ENCODE results near the gene MEGF8.
A peak's percentile ranks its signal among the peaks of the same experiment; 100 is the strongest.

Gene MEGF8

GRCh38 chr19:42282819-42283187 is 42.6 kb upstream of the MEGF8 start:
- peaks cover 13% of the 10 kb centered on the region for H3K79me2 ChIP-seq (ENCODE audit: control insufficient read depth, insufficient read depth, low read length)
- no CpG with 5 or more reads among the region's 4 CpGs for WGBS (ENCODE audit: extremely low coverage, insufficient coverage, low lambda C conversion rate)
- H3K27me3 ChIP-seq (ENCODE audit: insufficient read depth, low read length, poor library complexity), result no peaks in the 10 kb centered on the region
- peaks cover 13% of the 10 kb centered on the region for H3K4me1 ChIP-seq (ENCODE audit: control insufficient read depth, low read depth, low read length)
- no peak overlapping the region for H3K18ac ChIP-seq (ENCODE audit: low read length)
- H3K27ac ChIP-seq (ENCODE audit: low read depth, low read length), result peak overlapping the region; percentile 4
- H3K9ac ChIP-seq (ENCODE audit: low read length), result peak overlapping the region; percentile 87
- no peak for DNase-seq
- H3K4me2 ChIP-seq (ENCODE audit: low read length), result peak overlapping the region; percentile 94
- H3K4me3 ChIP-seq (ENCODE audit: low read length), result no peak overlapping the region
- peak overlapping the region; percentile 6 for H2BK5ac ChIP-seq (ENCODE audit: low read length)
- no peaks in the 10 kb centered on the region for H3K36me3 ChIP-seq (ENCODE audit: control insufficient read depth, insufficient read depth, low read length)
- H2BK15ac ChIP-seq (replicated peaks; ENCODE audit: low read depth), result no peak overlapping the region
- no peak overlapping the region for H2BK120ac ChIP-seq (ENCODE audit: low read depth, low read length)
- no peak overlapping the region for H3K4ac ChIP-seq (ENCODE audit: low read depth, low read length)
- H2AK5ac ChIP-seq (ENCODE audit: low read length), result peak overlapping the region; percentile 6
- H4K8ac ChIP-seq (ENCODE audit: low read depth, low read length), result no peak overlapping the region
- H4K5ac ChIP-seq (ENCODE audit: low read length), result no peak overlapping the region
- peaks cover 18% of the 10 kb centered on the region for H3K79me1 ChIP-seq (ENCODE audit: low read length)
- peak overlapping the region; percentile 88 for H3K56ac ChIP-seq (ENCODE audit: low read length)
- no peak overlapping the region for H3K23ac ChIP-seq (ENCODE audit: low read length)

DNA sequence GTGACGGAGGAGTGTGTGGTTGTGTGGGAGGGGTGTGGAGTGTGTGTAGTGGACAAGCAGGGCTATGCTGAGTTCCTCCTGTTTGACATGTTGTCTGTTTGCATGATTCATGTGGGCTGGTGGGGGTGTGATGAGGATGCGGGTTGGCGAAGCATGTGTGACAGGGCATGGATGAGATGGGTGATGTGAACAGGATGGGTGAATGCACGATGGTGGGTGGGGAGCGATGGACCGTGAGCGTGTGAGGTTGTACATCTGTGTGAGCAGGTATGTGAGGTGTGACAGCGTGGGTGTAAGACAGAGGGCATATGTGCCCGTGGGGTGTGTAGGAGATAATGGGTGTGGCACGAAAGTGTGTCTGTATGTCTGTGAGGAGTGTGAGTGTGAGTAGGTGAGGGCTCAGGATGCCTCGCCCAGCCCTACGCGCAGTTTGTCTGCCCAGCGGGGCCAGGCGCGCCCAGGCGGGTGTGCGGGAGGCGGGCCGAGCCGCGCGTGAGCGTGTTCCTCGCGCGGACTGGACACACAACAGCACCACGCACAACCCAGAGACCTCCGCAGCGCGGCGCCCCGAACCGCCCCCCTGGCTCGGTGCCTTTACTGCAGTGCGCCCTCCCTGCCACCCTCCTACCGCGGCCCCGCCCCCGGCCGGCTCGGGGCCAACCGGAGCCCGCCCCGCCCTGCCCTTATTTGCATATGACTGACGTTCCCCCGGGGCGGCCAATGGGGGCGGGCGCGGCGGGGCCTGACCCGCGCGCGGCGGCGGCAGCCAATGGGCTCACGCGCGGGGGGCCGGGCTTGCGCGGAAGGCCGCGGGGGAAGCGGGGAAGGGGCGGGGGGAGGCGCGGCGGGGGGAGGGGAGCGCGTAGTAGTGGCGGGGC is 42.0 kb upstream of the MEGF8 start:
- H3K9ac ChIP-seq (ENCODE audit: low read length), result peak overlapping the region; percentile 87
- H3K23ac ChIP-seq (ENCODE audit: low read length), result peak overlapping the region; percentile 85
- peak overlapping the region; percentile 94 for H3K4me2 ChIP-seq (ENCODE audit: low read length)
- DNase-seq, result peak; percentile 96
- H2BK5ac ChIP-seq (ENCODE audit: low read length), result peak overlapping the region; percentile 6
- H3K18ac ChIP-seq (ENCODE audit: low read length), result peak overlapping the region; percentile 93
- H4K8ac ChIP-seq (ENCODE audit: low read depth, low read length), result no peak overlapping the region
- H3K4me3 ChIP-seq (ENCODE audit: low read length), result peak overlapping the region; percentile 41
- peaks cover 18% of the 10 kb centered on the region for H3K79me1 ChIP-seq (ENCODE audit: low read length)
- H2BK15ac ChIP-seq (replicated peaks; ENCODE audit: low read depth), result no peak overlapping the region
- no peaks in the 10 kb centered on the region for H3K36me3 ChIP-seq (ENCODE audit: control insufficient read depth, insufficient read depth, low read length)
- H2BK120ac ChIP-seq (ENCODE audit: low read depth, low read length), result no peak overlapping the region
- H3K27ac ChIP-seq (ENCODE audit: low read depth, low read length), result peak overlapping the region; percentile 4
- peak overlapping the region; percentile 88 for H3K56ac ChIP-seq (ENCODE audit: low read length)
- H3K27me3 ChIP-seq (ENCODE audit: insufficient read depth, low read length, poor library complexity), result no peaks in the 10 kb centered on the region
- H3K4me1 ChIP-seq (ENCODE audit: control insufficient read depth, low read depth, low read length), result peaks cover 13% of the 10 kb centered on the region
- WGBS (ENCODE audit: extremely low coverage, insufficient coverage, low lambda C conversion rate), result no CpG with 5 or more reads among the region's 74 CpGs
- no peak overlapping the region for H4K5ac ChIP-seq (ENCODE audit: low read length)
- no peak overlapping the region for H3K4ac ChIP-seq (ENCODE audit: low read depth, low read length)
- H3K79me2 ChIP-seq (ENCODE audit: control insufficient read depth, insufficient read depth, low read length), result peaks cover 13% of the 10 kb centered on the region
- H2AK5ac ChIP-seq (ENCODE audit: low read length), result peak overlapping the region; percentile 6

GRCh38 chr19:42284066-42284501 is 41.4 kb upstream of the MEGF8 start:
- Histone ChIP-seq H3K4me2 (ENCODE audit: low read length) (no peak overlapping the region), H3K23ac (ENCODE audit: low read length) (no peak overlapping the region), H4K5ac (ENCODE audit: low read length) (no peak overlapping the region), H4K8ac (ENCODE audit: low read depth, low read length) (peak overlapping the region; percentile 28), H3K18ac (ENCODE audit: low read length) (peak overlapping the region; percentile 93), H2AK5ac (ENCODE audit: low read length) (no peak overlapping the region), H2BK15ac (replicated peaks; ENCODE audit: low read depth) (no peak overlapping the region), H3K56ac (ENCODE audit: low read length) (peak overlapping the region; percentile 85), H3K36me3 (ENCODE audit: control insufficient read depth, insufficient read depth, low read length) (peaks cover 4% of the 10 kb centered on the region), H3K9ac (ENCODE audit: low read length) (peak overlapping the region; percentile 82), H3K27me3 (ENCODE audit: insufficient read depth, low read length, poor library complexity) (no peaks in the 10 kb centered on the region), H3K4me1 (ENCODE audit: control insufficient read depth, low read depth, low read length) (peaks cover 13% of the 10 kb centered on the region), H3K79me2 (ENCODE audit: control insufficient read depth, insufficient read depth, low read length) (peaks cover 13% of the 10 kb centered on the region), H3K4me3 (ENCODE audit: low read length) (peak overlapping the region; percentile 42), H3K79me1 (ENCODE audit: low read length) (peaks cover 18% of the 10 kb centered on the region), H2BK120ac (ENCODE audit: low read depth, low read length) (no peak overlapping the region), H3K27ac (ENCODE audit: low read depth, low read length) (peak overlapping the region; percentile 89), H3K4ac (ENCODE audit: low read depth, low read length) (peak overlapping the region; percentile 92), H2BK5ac (ENCODE audit: low read length) (no peak overlapping the region)
- peak; percentile 70 for DNase-seq
- no CpG with 5 or more reads among the region's 76 CpGs for WGBS (ENCODE audit: extremely low coverage, insufficient coverage, low lambda C conversion rate)

DNA sequence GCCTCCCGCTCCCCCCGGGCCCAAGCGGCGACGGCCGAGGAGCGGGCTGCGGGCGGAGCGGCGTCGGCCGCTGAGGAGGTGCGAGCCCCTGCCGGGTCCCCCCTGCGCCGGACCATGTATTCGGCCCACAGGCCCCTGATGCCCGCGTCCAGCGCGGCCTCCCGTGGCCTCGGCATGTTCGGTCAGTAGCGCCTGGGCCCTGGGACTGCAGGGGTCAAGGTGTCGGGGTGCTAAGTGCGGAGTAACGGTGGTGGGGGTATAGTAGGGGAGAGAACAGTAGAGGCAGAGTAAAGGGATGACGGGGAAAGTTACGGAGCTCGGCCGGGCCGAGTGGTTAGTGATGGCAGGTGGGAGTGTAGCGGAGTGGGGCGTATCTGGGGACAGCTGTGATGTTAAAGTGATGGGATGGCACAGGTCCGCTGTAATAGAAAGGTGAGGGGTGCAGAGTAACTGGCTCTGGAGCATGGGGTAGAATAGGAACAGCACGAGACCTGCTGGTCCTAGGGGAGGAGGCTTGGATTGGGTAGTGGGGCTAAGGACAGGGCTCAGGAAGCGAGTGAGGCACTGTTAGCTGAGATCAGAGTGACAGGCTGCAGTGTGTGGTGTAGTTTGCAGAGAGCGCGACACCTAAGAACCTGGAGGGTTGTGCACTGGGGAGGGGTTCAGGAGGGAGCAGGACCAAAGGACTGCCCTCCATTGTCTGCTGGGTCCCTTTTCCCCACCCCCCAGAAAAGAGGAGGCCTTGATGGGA is 40.7 kb upstream of the MEGF8 start:
- H3K9ac ChIP-seq (ENCODE audit: low read length), result peak overlapping the region; percentile 87
- H3K23ac ChIP-seq (ENCODE audit: low read length), result peak overlapping the region; percentile 81
- peaks cover 13% of the 10 kb centered on the region for H3K4me1 ChIP-seq (ENCODE audit: control insufficient read depth, low read depth, low read length)
- no peak overlapping the region for H4K5ac ChIP-seq (ENCODE audit: low read length)
- no peak overlapping the region for H2BK5ac ChIP-seq (ENCODE audit: low read length)
- H2BK120ac ChIP-seq (ENCODE audit: low read depth, low read length), result no peak overlapping the region
- no peaks in the 10 kb centered on the region for H3K27me3 ChIP-seq (ENCODE audit: insufficient read depth, low read length, poor library complexity)
- peak overlapping the region; percentile 89 for H3K56ac ChIP-seq (ENCODE audit: low read length)
- no peak overlapping the region for H3K27ac ChIP-seq (ENCODE audit: low read depth, low read length)
- H3K79me2 ChIP-seq (ENCODE audit: control insufficient read depth, insufficient read depth, low read length), result peaks cover 13% of the 10 kb centered on the region
- H3K36me3 ChIP-seq (ENCODE audit: control insufficient read depth, insufficient read depth, low read length), result peaks cover 5% of the 10 kb centered on the region
- no peak overlapping the region for H3K4ac ChIP-seq (ENCODE audit: low read depth, low read length)
- peak overlapping the region; percentile 24 for H3K18ac ChIP-seq (ENCODE audit: low read length)
- H3K79me1 ChIP-seq (ENCODE audit: low read length), result peaks cover 18% of the 10 kb centered on the region
- no peak overlapping the region for H2AK5ac ChIP-seq (ENCODE audit: low read length)
- peak overlapping the region; percentile 93 for H3K4me2 ChIP-seq (ENCODE audit: low read length)
- no CpG with 5 or more reads among the region's 41 CpGs for WGBS (ENCODE audit: extremely low coverage, insufficient coverage, low lambda C conversion rate)
- H2BK15ac ChIP-seq (replicated peaks; ENCODE audit: low read depth), result no peak overlapping the region
- no peak overlapping the region for H4K8ac ChIP-seq (ENCODE audit: low read depth, low read length)
- peak; percentile 46 for DNase-seq
- peak overlapping the region; percentile 66 for H3K4me3 ChIP-seq (ENCODE audit: low read length)

- no peak overlapping the region for H4K5ac ChIP-seq (ENCODE audit: low read length)
- H3K23ac ChIP-seq (ENCODE audit: low read length), result no peak overlapping the region
- H3K4me1 ChIP-seq (ENCODE audit: control insufficient read depth, low read depth, low read length), result peaks cover 13% of the 10 kb centered on the region
- H2AK5ac ChIP-seq (ENCODE audit: low read length), result no peak overlapping the region
- H3K18ac ChIP-seq (ENCODE audit: low read length), result no peak overlapping the region
- no peak overlapping the region for H4K8ac ChIP-seq (ENCODE audit: low read depth, low read length)
- no peak overlapping the region for H3K27ac ChIP-seq (ENCODE audit: low read depth, low read length)
- H2BK120ac ChIP-seq (ENCODE audit: low read depth, low read length), result no peak overlapping the region
- H3K4ac ChIP-seq (ENCODE audit: low read depth, low read length), result no peak overlapping the region
- no peaks in the 10 kb centered on the region for H3K27me3 ChIP-seq (ENCODE audit: insufficient read depth, low read length, poor library complexity)
- peak overlapping the region; percentile 87 for H3K9ac ChIP-seq (ENCODE audit: low read length)
- WGBS (ENCODE audit: extremely low coverage, insufficient coverage, low lambda C conversion rate), result no CpG with 5 or more reads among the region's 5 CpGs
- H3K36me3 ChIP-seq (ENCODE audit: control insufficient read depth, insufficient read depth, low read length), result peaks cover 5% of the 10 kb centered on the region
- H2BK15ac ChIP-seq (replicated peaks; ENCODE audit: low read depth), result no peak overlapping the region
- peak overlapping the region; percentile 89 for H3K56ac ChIP-seq (ENCODE audit: low read length)
- no peak overlapping the region for H3K4me2 ChIP-seq (ENCODE audit: low read length)
- H2BK5ac ChIP-seq (ENCODE audit: low read length), result no peak overlapping the region
- DNase-seq, result no peak
- H3K79me1 ChIP-seq (ENCODE audit: low read length), result peaks cover 18% of the 10 kb centered on the region
- peaks cover 13% of the 10 kb centered on the region for H3K79me2 ChIP-seq (ENCODE audit: control insufficient read depth, insufficient read depth, low read length)
- no peak overlapping the region for H3K4me3 ChIP-seq (ENCODE audit: low read length)
Measured at GRCh38 chr19:42285541-42285941, 39.9 kb upstream of the MEGF8 start.

Measured in mesendoderm (in vitro differentiated cells).